HL-60 (cell line): ENCODE measurements around the gene MKI67.

Experiments
- DNase-seq, 2 experiments: peaks; one replicate each; pipeline ENCODE4 v3.0.0-alpha.2; 2010 to 2020; ENCODE audit warnings: low read depth in 1 of 2, low spot score in 1 of 2
- H3K27ac ChIP-seq: fragments of 250-450 bp; sonication (Bioruptor Pico); replicated peaks from 2 replicates; pipeline ENCODE4 v1.5.1; 2020; ENCODE audit warnings: mild to moderate bottlenecking, moderate library complexity
- H3K27me3 ChIP-seq: fragments of 250-450 bp; sonication (Bioruptor Pico); 2 replicates; pipeline ENCODE4 v1.5.1; 2021; ENCODE audit warnings: mild to moderate bottlenecking, moderate library complexity; ENCODE audit not compliant: insufficient read depth, poor library complexity, severe bottlenecking
- H3K4me3 ChIP-seq: replicated peaks from 2 replicates; pipeline ENCODE4 v1.5.1; 2011; ENCODE audit warnings: mild to moderate bottlenecking, control low read depth, low read length; ENCODE audit not compliant: insufficient read depth
- GABPA ChIP-seq: IDR thresholded peaks from 2 replicates; pipeline ENCODE4 v1.6.1; 2012; ENCODE audit warnings: low read depth
- POLR2AphosphoS5 ChIP-seq: IDR thresholded peaks from 2 replicates; pipeline ENCODE4 v1.6.1; 2012; ENCODE audit warnings: low read depth
- REST ChIP-seq: IDR thresholded peaks from 2 replicates; pipeline ENCODE4 v1.6.1; 2012; ENCODE audit warnings: low read depth; ENCODE audit not compliant: insufficient replicate concordance
- SPI1 ChIP-seq: IDR thresholded peaks from 2 replicates; pipeline ENCODE4 v1.6.1; 2012; ENCODE audit warnings: low read depth, mild to moderate bottlenecking, borderline replicate concordance
- TF ChIP-seq, protein P1 (sequence below): IDR thresholded peaks from one replicate; pipeline ENCODE4 v1.5.1; 2011; ENCODE audit warnings: low read length, control low read depth, inconsistent platforms; ENCODE audit not compliant: insufficient read depth

The MKI67 gene

GRCh38 chr10:128049226-128050120, 76.8 kb downstream of the MKI67 start:
- Histone ChIP-seq H3K27me3 (no peaks in the 10 kb centered on the region), H3K4me3 (peak overlapping the region; percentile 69), H3K27ac (peak overlapping the region; percentile 82)
- DNase-seq, result peak in 1 of 2 experiments; percentile 85
- TF ChIP-seq GABPA (no peak), POLR2AphosphoS5 (peak; percentile 35; the same call in 1 of the 2 replicates), SPI1 (0 out of 2 replicates have a peak, but pooled peaks have one; percentile 15), REST (no peak)
- TF ChIP-seq, protein P1, sequence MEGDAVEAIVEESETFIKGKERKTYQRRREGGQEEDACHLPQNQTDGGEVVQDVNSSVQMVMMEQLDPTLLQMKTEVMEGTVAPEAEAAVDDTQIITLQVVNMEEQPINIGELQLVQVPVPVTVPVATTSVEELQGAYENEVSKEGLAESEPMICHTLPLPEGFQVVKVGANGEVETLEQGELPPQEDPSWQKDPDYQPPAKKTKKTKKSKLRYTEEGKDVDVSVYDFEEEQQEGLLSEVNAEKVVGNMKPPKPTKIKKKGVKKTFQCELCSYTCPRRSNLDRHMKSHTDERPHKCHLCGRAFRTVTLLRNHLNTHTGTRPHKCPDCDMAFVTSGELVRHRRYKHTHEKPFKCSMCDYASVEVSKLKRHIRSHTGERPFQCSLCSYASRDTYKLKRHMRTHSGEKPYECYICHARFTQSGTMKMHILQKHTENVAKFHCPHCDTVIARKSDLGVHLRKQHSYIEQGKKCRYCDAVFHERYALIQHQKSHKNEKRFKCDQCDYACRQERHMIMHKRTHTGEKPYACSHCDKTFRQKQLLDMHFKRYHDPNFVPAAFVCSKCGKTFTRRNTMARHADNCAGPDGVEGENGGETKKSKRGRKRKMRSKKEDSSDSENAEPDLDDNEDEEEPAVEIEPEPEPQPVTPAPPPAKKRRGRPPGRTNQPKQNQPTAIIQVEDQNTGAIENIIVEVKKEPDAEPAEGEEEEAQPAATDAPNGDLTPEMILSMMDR, result no peak

GRCh38 chr10:128048819-128049210, 77.4 kb downstream of the MKI67 start:
- H3K27me3 ChIP-seq, result no peaks in the 10 kb centered on the region
- no peak for DNase-seq
- TF ChIP-seq, protein P1, result no peak
- no peak for TF ChIP-seq GABPA
- TF ChIP-seq POLR2AphosphoS5, result no peak
- no peak for TF ChIP-seq REST
- TF ChIP-seq SPI1, result no peak
- H3K27ac ChIP-seq, result peak overlapping the region; percentile 82
- peak overlapping the region; percentile 69 for H3K4me3 ChIP-seq

DNA sequence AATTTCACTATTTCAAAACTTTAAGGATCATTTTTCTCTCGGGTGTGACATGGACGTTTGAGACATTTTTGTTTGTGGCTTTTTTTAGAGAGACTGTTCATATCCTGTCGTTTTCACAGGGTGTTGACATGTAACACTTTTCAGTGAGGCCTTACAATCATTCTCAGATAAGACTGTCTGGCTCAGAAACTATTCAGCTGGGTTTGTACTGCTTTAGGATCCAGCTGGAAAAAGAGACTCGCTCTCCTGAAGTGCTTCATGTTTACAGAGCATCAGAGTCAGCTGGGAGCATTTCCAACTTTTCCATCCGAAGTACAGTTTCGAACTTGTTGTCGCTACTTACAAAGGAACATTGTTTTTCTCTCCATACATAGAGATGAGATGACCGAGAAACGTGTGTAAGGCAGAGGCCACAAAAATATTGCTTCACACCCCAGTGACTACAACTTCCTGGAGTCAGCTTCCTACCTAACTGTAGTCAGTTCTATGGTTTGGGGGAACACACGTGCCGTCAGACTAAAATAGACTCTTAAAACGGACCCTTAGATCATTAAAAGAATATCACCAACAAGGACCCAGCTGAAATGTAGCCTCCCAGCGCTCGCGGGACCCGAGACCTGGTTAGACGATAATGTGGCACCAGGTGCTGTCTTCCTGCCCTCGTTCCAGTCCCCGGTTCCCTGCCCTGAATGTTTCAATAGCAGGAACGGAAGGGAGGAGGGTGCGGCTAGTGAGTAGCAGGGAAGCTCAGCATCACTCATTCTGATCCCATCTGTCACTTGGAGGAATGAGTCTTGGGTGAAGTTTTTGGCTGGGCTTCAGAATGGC, 78.0 kb downstream of the MKI67 start:
- DNase-seq, result peak; percentile 83 to 90
- Histone ChIP-seq H3K4me3 (peak overlapping the region; percentile 69), H3K27ac (peak overlapping the region; percentile 82), H3K27me3 (no peaks in the 10 kb centered on the region)
- TF ChIP-seq POLR2AphosphoS5 (peak; percentile 48; the same call in 1 of the 2 replicates), REST (no peak), SPI1 (peak; percentile 20; the same call in 1 of the 2 replicates), GABPA (0 out of 2 replicates have a peak, but pooled peaks have one; percentile 41)
- TF ChIP-seq, protein P1, result no peak
